Measurements from ENCODE around the gene XPNPEP2. TPM values are rescaled to one million over a fixed set of nuclear protein-coding genes. Genes with fewer than 3 reads are reported as not detected.

The XPNPEP2 gene
- total RNA-seq, 1 donor from 2014 or later: not detected

DNA sequence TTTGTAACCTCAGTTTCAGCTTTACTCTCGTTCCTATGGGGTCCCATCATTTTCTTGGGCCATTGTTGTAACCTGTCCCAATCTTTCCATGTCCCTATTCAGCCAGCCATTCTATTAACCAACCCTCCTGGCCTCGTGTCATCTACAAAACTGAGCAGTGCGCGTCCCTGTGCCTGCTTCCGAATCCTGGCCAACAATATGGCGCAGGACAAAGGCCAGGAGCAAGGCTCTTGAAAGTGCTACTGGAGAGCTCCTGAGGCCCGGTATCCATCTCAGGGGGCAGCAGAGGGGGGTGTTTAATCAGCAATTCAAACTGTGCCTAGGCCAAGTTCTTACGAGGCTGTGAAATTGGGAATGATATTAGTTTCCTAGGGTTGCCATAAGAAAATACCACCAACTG is 42.8 kb upstream of the XPNPEP2 start:
- Histone ChIP-seq H4K20me1 (ENCODE audit: insufficient read depth, low read length) (no peaks in the 10 kb centered on the region), H3K9ac (ENCODE audit: low read length) (no peak overlapping the region), H3K27me3 (ENCODE audit: insufficient read depth, low read length) (no peaks in the 10 kb centered on the region), H3K36me3 (ENCODE audit: insufficient read depth, low read length) (no peaks in the 10 kb centered on the region), H3K79me2 (ENCODE audit: insufficient read depth, low read length) (no peaks in the 10 kb centered on the region), H3K4me1 (ENCODE audit: insufficient read depth, low read length) (no peaks in the 10 kb centered on the region), H3K4me2 (ENCODE audit: low read length) (no peak overlapping the region), H3K4me3 (ENCODE audit: insufficient read depth, low read depth, low read length) (no peak overlapping the region), H3K9me3 (ENCODE audit: insufficient read depth, low read depth, low read length) (no peaks in the 10 kb centered on the region), H2AFZ (ENCODE audit: low read depth, low read length) (no peak overlapping the region), H3K27ac (ENCODE audit: low read depth, low read length) (no peak overlapping the region)
- H3K4me1 Mint-ChIP-seq (ENCODE audit: low read depth, unreplicated experiment): no peaks in the 10 kb centered on the region
- DNase-seq (ENCODE audit: low read depth) (no peak), FAIRE-seq (no peak)
- H3K27me3 Mint-ChIP-seq (ENCODE audit: low read depth, unreplicated experiment): peaks cover 14% of the 10 kb centered on the region
- TF ChIP-seq EZH2 (IDR thresholded peaks at IDR 0.05; ENCODE audit: insufficient read depth, low read length) (no peak), CTCF (IDR thresholded peaks at IDR 0.05; ENCODE audit: insufficient read depth, low read depth, low read length) (no peak)
- H3K27ac Mint-ChIP-seq (ENCODE audit: unreplicated experiment): no peak overlapping the region
- no peaks in the 10 kb centered on the region for H3K9me3 Mint-ChIP-seq (ENCODE audit: unreplicated experiment)
- H3K4me3 Mint-ChIP-seq (ENCODE audit: unreplicated experiment): no peak overlapping the region
- H3K36me3 Mint-ChIP-seq (ENCODE audit: low read depth, unreplicated experiment): no peaks in the 10 kb centered on the region

DNA sequence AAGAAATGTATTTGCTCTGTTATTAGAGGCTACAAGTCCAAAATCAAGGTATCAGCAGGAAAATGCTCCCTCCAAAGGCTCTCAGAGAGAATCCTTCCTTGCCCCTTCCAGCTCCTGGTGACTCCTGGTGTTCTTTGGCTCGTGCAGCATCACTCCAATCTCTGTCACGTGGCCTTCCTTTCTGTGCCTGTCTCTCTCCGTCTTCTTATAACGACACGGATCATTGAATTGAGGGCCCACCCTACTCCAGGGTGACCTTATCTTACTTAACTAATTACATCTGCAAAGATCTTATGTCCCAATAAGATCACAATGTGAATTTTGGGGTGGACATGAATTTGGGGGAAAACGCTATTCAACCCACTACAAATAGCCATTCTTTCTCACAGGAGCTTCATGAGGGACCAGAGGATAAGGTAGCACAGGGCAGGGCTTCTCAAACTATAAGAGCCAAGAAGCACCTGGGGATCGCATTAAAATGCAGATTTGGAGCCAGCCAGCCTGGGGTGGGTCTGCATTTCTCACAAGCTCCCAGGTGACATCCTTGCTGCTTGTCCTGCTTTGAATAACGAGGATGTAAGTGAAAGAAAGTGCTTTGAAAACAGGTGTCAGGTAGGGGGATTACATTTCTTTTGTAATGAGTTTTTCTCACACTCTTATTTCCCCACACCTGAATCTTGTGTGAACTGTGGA is 42.2 kb upstream of the XPNPEP2 start:
- Histone ChIP-seq H3K9ac (ENCODE audit: low read length) (no peak overlapping the region), H3K4me2 (ENCODE audit: low read length) (no peak overlapping the region), H3K36me3 (ENCODE audit: insufficient read depth, low read length) (no peaks in the 10 kb centered on the region), H3K9me3 (ENCODE audit: insufficient read depth, low read depth, low read length) (no peaks in the 10 kb centered on the region), H3K79me2 (ENCODE audit: insufficient read depth, low read length) (no peaks in the 10 kb centered on the region), H4K20me1 (ENCODE audit: insufficient read depth, low read length) (no peaks in the 10 kb centered on the region), H3K27me3 (ENCODE audit: insufficient read depth, low read length) (no peaks in the 10 kb centered on the region), H3K4me3 (ENCODE audit: insufficient read depth, low read depth, low read length) (no peak overlapping the region), H2AFZ (ENCODE audit: low read depth, low read length) (no peak overlapping the region), H3K27ac (ENCODE audit: low read depth, low read length) (no peak overlapping the region), H3K4me1 (ENCODE audit: insufficient read depth, low read length) (no peaks in the 10 kb centered on the region)
- no peaks in the 10 kb centered on the region for H3K9me3 Mint-ChIP-seq (ENCODE audit: unreplicated experiment)
- no peaks in the 10 kb centered on the region for H3K4me1 Mint-ChIP-seq (ENCODE audit: low read depth, unreplicated experiment)
- peaks cover 17% of the 10 kb centered on the region for H3K27me3 Mint-ChIP-seq (ENCODE audit: low read depth, unreplicated experiment)
- TF ChIP-seq EZH2 (IDR thresholded peaks at IDR 0.05; ENCODE audit: insufficient read depth, low read length): no peak
- no peak for TF ChIP-seq CTCF (IDR thresholded peaks at IDR 0.05; ENCODE audit: insufficient read depth, low read depth, low read length)
- FAIRE-seq (no peak), DNase-seq (ENCODE audit: low read depth) (no peak)
- no peaks in the 10 kb centered on the region for H3K36me3 Mint-ChIP-seq (ENCODE audit: low read depth, unreplicated experiment)
- H3K4me3 Mint-ChIP-seq (ENCODE audit: unreplicated experiment): no peak overlapping the region
- no peak overlapping the region for H3K27ac Mint-ChIP-seq (ENCODE audit: unreplicated experiment)

- Mint-ChIP-seq H3K27me3 (ENCODE audit: low read depth, unreplicated experiment) (peaks cover 17% of the 10 kb centered on the region), H3K27ac (ENCODE audit: unreplicated experiment) (no peak overlapping the region), H3K4me3 (ENCODE audit: unreplicated experiment) (no peak overlapping the region), H3K9me3 (ENCODE audit: unreplicated experiment) (no peaks in the 10 kb centered on the region), H3K4me1 (ENCODE audit: low read depth, unreplicated experiment) (no peaks in the 10 kb centered on the region), H3K36me3 (ENCODE audit: low read depth, unreplicated experiment) (no peaks in the 10 kb centered on the region)
- Histone ChIP-seq H2AFZ (ENCODE audit: low read depth, low read length) (no peak overlapping the region), H3K9me3 (ENCODE audit: insufficient read depth, low read depth, low read length) (no peaks in the 10 kb centered on the region), H3K27ac (ENCODE audit: low read depth, low read length) (no peak overlapping the region), H3K4me1 (ENCODE audit: insufficient read depth, low read length) (no peaks in the 10 kb centered on the region), H3K36me3 (ENCODE audit: insufficient read depth, low read length) (no peaks in the 10 kb centered on the region), H3K27me3 (ENCODE audit: insufficient read depth, low read length) (no peaks in the 10 kb centered on the region), H3K4me2 (ENCODE audit: low read length) (no peak overlapping the region), H4K20me1 (ENCODE audit: insufficient read depth, low read length) (no peaks in the 10 kb centered on the region), H3K9ac (ENCODE audit: low read length) (no peak overlapping the region), H3K4me3 (ENCODE audit: insufficient read depth, low read depth, low read length) (no peak overlapping the region), H3K79me2 (ENCODE audit: insufficient read depth, low read length) (no peaks in the 10 kb centered on the region)
- no peak for FAIRE-seq
- DNase-seq (ENCODE audit: low read depth): no peak
- TF ChIP-seq EZH2 (IDR thresholded peaks at IDR 0.05; ENCODE audit: insufficient read depth, low read length) (no peak), CTCF (IDR thresholded peaks at IDR 0.05; ENCODE audit: insufficient read depth, low read depth, low read length) (no peak)
Observed at GRCh38 chrX:129697204-129697829, 41.5 kb upstream of the XPNPEP2 start.
